Measurements from ENCODE around the gene RAB8B.

Gene RAB8B

DNA sequence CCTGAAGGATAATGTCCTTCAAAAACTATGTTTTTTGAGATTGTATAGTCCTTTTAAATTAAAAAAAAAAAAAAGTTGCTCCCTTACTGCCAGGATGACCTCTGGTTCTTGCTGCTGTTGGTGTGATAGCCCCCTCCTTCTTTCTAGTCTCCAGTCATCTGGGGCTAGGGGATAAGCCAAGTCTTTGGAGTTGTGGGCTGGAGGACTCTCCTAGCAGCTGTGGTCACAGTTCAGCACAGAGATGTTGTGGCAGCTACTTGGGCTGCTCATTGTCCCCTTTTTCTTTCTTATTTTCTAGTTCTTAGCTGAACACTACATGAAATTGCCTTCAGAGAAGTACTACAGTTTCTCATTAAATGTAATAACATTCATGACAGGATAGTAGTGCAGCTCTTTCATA lies 48.8 kb downstream of the RAB8B start:
- ChIA-PET POLR2A (interaction anchor here (0.7 kb wide), 1 partner anchor 876 kb away, joined by 3 read pairs; no protein-coding TSS in a partner anchor), CTCF (interaction anchor here (0.6 to 0.8 kb wide), 3 partner anchors 23 to 196 kb away, joined by 3 read pairs; no protein-coding TSS in a partner anchor)

More for the DNA sequence above, 48.8 kb downstream of the RAB8B start:
- Histone ChIP-seq H3K4me3 (ENCODE audit: low read depth, low read length) (no peak overlapping the region), H3K27ac (ENCODE audit: extremely low read depth, low read depth, low read length) (no peak overlapping the region), H3K9me3 (ENCODE audit: control insufficient read depth, insufficient read depth, low read depth, low read length) (no peaks in the 10 kb centered on the region), H3K4me1 (ENCODE audit: control insufficient read depth, insufficient read depth, low read length) (no peaks in the 10 kb centered on the region; the same call in 1 of the 2 replicates), H3K36me3 (ENCODE audit: control insufficient read depth in 2 of 2, insufficient read depth in 1 of 2, low read length in 2 of 2) (no peaks in the 10 kb centered on the region)
- TF ChIP-seq, protein P1, sequence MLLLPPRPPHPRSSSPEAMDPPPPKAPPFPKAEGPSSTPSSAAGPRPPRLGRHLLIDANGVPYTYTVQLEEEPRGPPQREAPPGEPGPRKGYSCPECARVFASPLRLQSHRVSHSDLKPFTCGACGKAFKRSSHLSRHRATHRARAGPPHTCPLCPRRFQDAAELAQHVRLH (tag by site-specific recombination; IDR thresholded peaks at IDR 0.05): no peak
- TF ChIP-seq ZNF776 (tag by site-specific recombination; IDR thresholded peaks at IDR 0.05; ENCODE audit: borderline replicate concordance): no peak
- TF ChIP-seq MZF1 (tag by site-specific recombination; IDR thresholded peaks at IDR 0.05; ENCODE audit: borderline replicate concordance): no peak
- no peak for TF ChIP-seq ZBTB8A (tag by site-specific recombination; IDR thresholded peaks at IDR 0.05)
- TF ChIP-seq GLIS1 (tag by site-specific recombination; IDR thresholded peaks at IDR 0.05): no peak
- TF ChIP-seq ZNF280D (tag by site-specific recombination; IDR thresholded peaks at IDR 0.05): no peak
- no peak for TF ChIP-seq ZFP69B (tag by site-specific recombination; IDR thresholded peaks at IDR 0.05)
- no peak for TF ChIP-seq ZFHX2 (tag by site-specific recombination; conservative IDR thresholded peaks at IDR 0.05)
- TF ChIP-seq, protein P2, sequence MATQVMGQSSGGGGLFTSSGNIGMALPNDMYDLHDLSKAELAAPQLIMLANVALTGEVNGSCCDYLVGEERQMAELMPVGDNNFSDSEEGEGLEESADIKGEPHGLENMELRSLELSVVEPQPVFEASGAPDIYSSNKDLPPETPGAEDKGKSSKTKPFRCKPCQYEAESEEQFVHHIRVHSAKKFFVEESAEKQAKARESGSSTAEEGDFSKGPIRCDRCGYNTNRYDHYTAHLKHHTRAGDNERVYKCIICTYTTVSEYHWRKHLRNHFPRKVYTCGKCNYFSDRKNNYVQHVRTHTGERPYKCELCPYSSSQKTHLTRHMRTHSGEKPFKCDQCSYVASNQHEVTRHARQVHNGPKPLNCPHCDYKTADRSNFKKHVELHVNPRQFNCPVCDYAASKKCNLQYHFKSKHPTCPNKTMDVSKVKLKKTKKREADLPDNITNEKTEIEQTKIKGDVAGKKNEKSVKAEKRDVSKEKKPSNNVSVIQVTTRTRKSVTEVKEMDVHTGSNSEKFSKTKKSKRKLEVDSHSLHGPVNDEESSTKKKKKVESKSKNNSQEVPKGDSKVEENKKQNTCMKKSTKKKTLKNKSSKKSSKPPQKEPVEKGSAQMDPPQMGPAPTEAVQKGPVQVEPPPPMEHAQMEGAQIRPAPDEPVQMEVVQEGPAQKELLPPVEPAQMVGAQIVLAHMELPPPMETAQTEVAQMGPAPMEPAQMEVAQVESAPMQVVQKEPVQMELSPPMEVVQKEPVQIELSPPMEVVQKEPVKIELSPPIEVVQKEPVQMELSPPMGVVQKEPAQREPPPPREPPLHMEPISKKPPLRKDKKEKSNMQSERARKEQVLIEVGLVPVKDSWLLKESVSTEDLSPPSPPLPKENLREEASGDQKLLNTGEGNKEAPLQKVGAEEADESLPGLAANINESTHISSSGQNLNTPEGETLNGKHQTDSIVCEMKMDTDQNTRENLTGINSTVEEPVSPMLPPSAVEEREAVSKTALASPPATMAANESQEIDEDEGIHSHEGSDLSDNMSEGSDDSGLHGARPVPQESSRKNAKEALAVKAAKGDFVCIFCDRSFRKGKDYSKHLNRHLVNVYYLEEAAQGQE (tag by site-specific recombination; IDR thresholded peaks at IDR 0.05): no peak
- TF ChIP-seq ZNF148 (tag by site-specific recombination; IDR thresholded peaks at IDR 0.05; ENCODE audit: borderline replicate concordance): no peak
- TF ChIP-seq AEBP2 (tag by site-specific recombination; IDR thresholded peaks at IDR 0.05; ENCODE audit: borderline replicate concordance): no peak
- TF ChIP-seq ZNF18 (tag by site-specific recombination; IDR thresholded peaks at IDR 0.05): no peak
- TF ChIP-seq ZNF19 (tag by site-specific recombination; IDR thresholded peaks at IDR 0.05; ENCODE audit: low read depth): no peak
- TF ChIP-seq BCL11A (tag by site-specific recombination; IDR thresholded peaks at IDR 0.05; ENCODE audit: low read depth): no peak
- no peak for TF ChIP-seq ZNF792 (tag by site-specific recombination; IDR thresholded peaks at IDR 0.05)
- no peak for TF ChIP-seq ZNF501 (tag by site-specific recombination; IDR thresholded peaks at IDR 0.05)
- TF ChIP-seq ZNF155 (tag by site-specific recombination; IDR thresholded peaks at IDR 0.05): no peak
- TF ChIP-seq ZNF366 (tag by site-specific recombination; conservative IDR thresholded peaks at IDR 0.05): no peak
